Activated CD8-positive, alpha-beta T cell treated with anti-CD3 and anti-CD28 coated beads for 36 hours (primary cell): ENCODE results near the gene RYR1. TPM values are rescaled to one million over a fixed set of nuclear protein-coding genes. Genes with fewer than 3 reads are reported as not detected.
A peak's percentile ranks its signal among the peaks of the same experiment; 100 is the strongest.
"Not testable (repeated sequence)": the region's sequence is repeated elsewhere in the genome, so short reads cannot be mapped to it uniquely, and the experiment has no call there.

Experiments used
- ATAC-seq: fragments of 200-7000 bp; cut with Tn5 transposase; one replicate; pipeline ENCODE4 v1.10.0; 2021; ENCODE audit warnings: mild to moderate bottlenecking, moderate library complexity
- CTCF ChIA-PET: fragments of 350-600 bp; sonication (Branson Sonifier 250); formaldehyde crosslinking; loops from one replicate; lab custom pipeline; 2021; ENCODE audit warnings: antibody characterized with exemption; lab: Charles Lee
- POLR2A ChIA-PET: fragments of 350-600 bp; sonication (Branson Sonifier 250); formaldehyde crosslinking; loops from one replicate; lab custom pipeline; 2021; ENCODE audit warnings: antibody characterized with exemption; lab: Charles Lee
- DNase-seq: peaks from one replicate; pipeline ENCODE4 v3.0.0-alpha.2; 2020
- H3K27ac Mint-ChIP-seq: one replicate; pipeline ENCODE4 v1.8.0; 2021; ENCODE audit warnings: mild to moderate bottlenecking, mixed read lengths
- H3K27me3 Mint-ChIP-seq: one replicate; pipeline ENCODE4 v1.8.0; 2021; ENCODE audit warnings: mixed read lengths
- H3K36me3 Mint-ChIP-seq: one replicate; pipeline ENCODE4 v1.8.0; 2021; ENCODE audit warnings: low read depth, mixed read lengths
- H3K4me1 Mint-ChIP-seq: one replicate; pipeline ENCODE4 v1.8.0; 2021; ENCODE audit warnings: low read depth, mixed read lengths
- H3K4me3 Mint-ChIP-seq: one replicate; pipeline ENCODE4 v1.8.0; 2021; ENCODE audit warnings: mild to moderate bottlenecking, moderate library complexity, mixed read lengths
- H3K9me3 Mint-ChIP-seq: one replicate; pipeline ENCODE4 v1.8.0; 2021; ENCODE audit warnings: mixed read lengths
- CTCF ChIP-seq: fragments of 200-600 bp; IDR thresholded peaks from one replicate; pipeline ENCODE4 v1.8.0; 2022; ENCODE audit warnings: antibody characterized with exemption, mild to moderate bottlenecking
- intact Hi-C: fragments of 100-400 bp; cut with micrococcal nuclease; formaldehyde crosslinking; loops from one replicate; pipeline ENCODE4 v1.10.0; 2022
- total RNA-seq, 2 experiments: library from RNA; stranded (reverse); gene quantifications; one replicate each; pipeline ENCODE4 v1.2.3, GENCODE V29; 2021

Gene RYR1
- total RNA-seq, 2 experiments from 2014 or later: 0.63 to 1.2 TPM

GRCh38 chr19:38402967-38403674 lies 30.4 kb upstream of the RYR1 start, which contains the start of gene FAM98C:
TSS of gene FAM98C (plus strand) at chr19:38403093. CDS start at chr19:38403154, 61 bp downstream.
- H3K27me3 Mint-ChIP-seq: peaks cover 3% of the 10 kb centered on the region
- peaks cover 9% of the 10 kb centered on the region for H3K4me1 Mint-ChIP-seq
- no peak for DNase-seq
- peak within 1 kb of the TSS; percentile 88 for H3K27ac Mint-ChIP-seq
- TF ChIP-seq CTCF: peak; percentile 99
- CTCF ChIA-PET: interaction anchor here (0.6 to 4.4 kb wide), 60 partner anchors 9 to 671 kb away, joined by 3 to 37 read pairs (median 4); partner anchors contain the start of genes ACTN4, CATSPERG, EIF3K and GGN
- ATAC-seq: peak; percentile 99
- peaks cover 5% of the 10 kb centered on the region for H3K36me3 Mint-ChIP-seq
- intact Hi-C loops: loop anchor here (10.0 kb wide), 1 partner anchor 232 kb away; no protein-coding TSS in a partner anchor
- POLR2A ChIA-PET: interaction anchor here (1.0 to 3.3 kb wide), 5 partner anchors 8 to 497 kb away, joined by 3 to 11 read pairs (median 3); partner anchors contain the start of genes NFKBIB and SPINT2
- H3K4me3 Mint-ChIP-seq: peak within 1 kb of the TSS; percentile 83
- H3K9me3 Mint-ChIP-seq: no peaks in the 10 kb centered on the region

GRCh38 chr19:38404858-38405257 lies 28.6 kb upstream of the RYR1 start:
- POLR2A ChIA-PET: interaction anchor here (1.0 to 3.3 kb wide), 2 partner anchors 9 to 110 kb away, joined by 3 to 11 read pairs; no protein-coding TSS in a partner anchor
- no peak overlapping the region for H3K27ac Mint-ChIP-seq
- TF ChIP-seq CTCF: no peak
- peaks cover 9% of the 10 kb centered on the region for H3K4me1 Mint-ChIP-seq
- peak overlapping the region; percentile 83 for H3K4me3 Mint-ChIP-seq
- intact Hi-C loops: loop anchor here (10.0 kb wide), 1 partner anchor 230 kb away; no protein-coding TSS in a partner anchor
- DNase-seq (no peak), ATAC-seq (no peak)
- H3K9me3 Mint-ChIP-seq: no peaks in the 10 kb centered on the region
- no peaks in the 10 kb centered on the region for H3K27me3 Mint-ChIP-seq
- CTCF ChIA-PET: interaction anchor here (1.2 to 4.4 kb wide), 5 partner anchors 30 to 230 kb away, joined by 3 to 37 read pairs (median 30); partner anchors contain the start of genes EIF3K, MAP4K1 and PSMD8
- H3K36me3 Mint-ChIP-seq: peaks cover 5% of the 10 kb centered on the region

- H3K27me3 Mint-ChIP-seq: no peaks in the 10 kb centered on the region
- intact Hi-C loops: loop anchor here (10.0 kb wide), 1 partner anchor 230 kb away; no protein-coding TSS in a partner anchor
- peaks cover 5% of the 10 kb centered on the region for H3K36me3 Mint-ChIP-seq
- H3K27ac Mint-ChIP-seq: no peak overlapping the region
- ATAC-seq: no peak
- no peak overlapping the region for H3K4me3 Mint-ChIP-seq
- DNase-seq: no peak
- H3K9me3 Mint-ChIP-seq: no peaks in the 10 kb centered on the region
- TF ChIP-seq CTCF: no peak
- ChIA-PET POLR2A (interaction anchor here (1.0 to 3.3 kb wide), 2 partner anchors 10 to 110 kb away, joined by 3 to 11 read pairs; no protein-coding TSS in a partner anchor), CTCF (interaction anchor here (1.2 to 4.4 kb wide), 4 partner anchors 30 to 230 kb away, joined by 3 to 37 read pairs (median 34); partner anchors contain the start of gene PSMD8)
- peaks cover 9% of the 10 kb centered on the region for H3K4me1 Mint-ChIP-seq
Measured at GRCh38 chr19:38405276-38405675, 28.2 kb upstream of the RYR1 start.

- TF ChIP-seq CTCF: no peak
- ChIA-PET POLR2A (no interaction called here), CTCF (no interaction called here)
- H3K27me3 Mint-ChIP-seq: no peaks in the 10 kb centered on the region
- H3K36me3 Mint-ChIP-seq: peaks cover 5% of the 10 kb centered on the region
- no peaks in the 10 kb centered on the region for H3K4me1 Mint-ChIP-seq
- H3K9me3 Mint-ChIP-seq: no peaks in the 10 kb centered on the region
- H3K27ac Mint-ChIP-seq: no peak overlapping the region
- intact Hi-C loops: loop anchor here (10.0 kb wide), 1 partner anchor 225 kb away; no protein-coding TSS in a partner anchor
- ATAC-seq (no peak), DNase-seq (no peak)
- no peak overlapping the region for H3K4me3 Mint-ChIP-seq
Measured at GRCh38 chr19:38409631-38410133, 23.8 kb upstream of the RYR1 start.

GRCh38 chr19:38410407-38410806 lies 23.1 kb upstream of the RYR1 start:
- DNase-seq, ATAC-seq, H3K27ac Mint-ChIP-seq, H3K27me3 Mint-ChIP-seq, H3K4me3 Mint-ChIP-seq, CTCF ChIA-PET, H3K36me3 Mint-ChIP-seq, intact Hi-C loops, POLR2A ChIA-PET, H3K9me3 Mint-ChIP-seq, H3K4me1 Mint-ChIP-seq: not testable (repeated sequence)
